HG02642 (cell line): Measurements from ENCODE around the gene KLK1.

ENCODE experiments used
- ATAC-seq: cut with Tn5 transposase; IDR thresholded peaks from one replicate; pipeline ENCODE4 v1.9.1; 2021; ENCODE audit warnings: mild to moderate bottlenecking; ENCODE audit not compliant: unreplicated experiment, poor library complexity

The KLK1 gene

DNA sequence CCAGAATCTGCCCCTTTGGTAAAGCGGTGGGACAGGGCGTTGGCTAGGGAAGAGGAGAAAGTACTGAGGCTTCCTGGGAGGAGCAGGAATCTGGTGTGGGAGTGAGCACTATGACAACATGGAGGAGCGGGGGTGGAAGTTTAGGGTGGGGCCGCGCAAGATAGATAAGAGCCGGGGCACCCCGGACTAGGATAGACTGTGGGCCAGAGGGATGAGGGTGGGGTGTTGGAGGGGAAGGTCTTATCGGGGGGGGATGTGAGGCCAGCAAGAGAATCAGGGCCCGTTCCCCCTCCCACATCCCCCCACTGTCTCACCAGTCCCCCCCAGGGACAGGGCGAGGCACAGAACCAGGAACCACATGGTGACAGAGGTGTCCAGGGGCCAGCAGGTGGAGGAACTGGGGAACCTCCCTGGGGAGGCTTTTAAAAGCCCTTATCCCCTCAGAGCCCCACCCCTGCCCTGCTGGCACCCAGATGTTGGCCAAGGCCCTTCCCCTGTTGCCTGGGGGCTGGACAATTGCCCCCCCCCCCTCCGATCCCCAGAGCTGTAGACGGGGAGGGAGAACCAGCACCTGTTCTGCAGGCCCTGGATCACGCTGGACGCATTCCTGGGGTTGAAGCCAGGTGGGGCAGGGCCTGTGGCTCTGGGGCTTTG lies at the start of gene KLK1:
Gene KLK1 (minus strand): TSS at position 399 of the 654 bp plus-strand sequence. CDS start 39 bp downstream, at position 360.
- ATAC-seq, result no peak

- ATAC-seq, result no peak
Observed at GRCh38 chr19:50873056-50873455, 49.5 kb upstream of the KLK1 start, which contains the start of gene KLK2. TSS of gene KLK2 (plus strand) at chr19:50873439. CDS start at chr19:50873474, 35 bp downstream.

DNA sequence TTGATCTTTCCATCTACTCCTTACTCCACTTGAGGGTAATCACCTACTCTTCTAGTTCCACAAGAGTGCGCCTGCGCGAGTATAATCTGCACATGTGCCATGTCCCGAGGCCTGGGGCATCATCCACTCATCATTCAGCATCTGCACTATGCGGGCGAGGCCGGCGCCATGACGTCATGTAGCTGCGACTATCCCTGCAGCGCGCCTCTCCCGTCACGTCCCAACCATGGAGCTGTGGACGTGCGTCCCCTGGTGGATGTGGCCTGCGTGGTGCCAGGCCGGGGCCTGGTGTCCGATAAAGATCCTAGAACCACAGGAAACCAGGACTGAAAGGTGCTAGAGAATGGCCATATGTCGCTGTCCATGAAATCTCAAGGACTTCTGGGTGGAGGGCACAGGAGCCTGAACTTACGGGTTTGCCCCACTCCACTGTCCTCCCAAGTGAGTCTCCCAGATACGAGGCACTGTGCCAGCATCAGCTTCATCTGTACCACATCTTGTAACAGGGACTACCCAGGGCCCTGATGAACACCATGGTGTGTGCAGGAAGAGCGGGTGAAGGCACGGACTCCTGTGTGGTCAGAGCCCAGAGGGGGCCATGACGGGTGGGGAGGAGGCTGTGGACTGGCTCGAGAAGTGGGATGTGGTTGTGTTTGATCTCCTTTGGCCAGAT lies 47.0 kb upstream of the KLK1 start:
- no peak for ATAC-seq

- ATAC-seq, result no peak
Observed at GRCh38 chr19:50869479-50869878, 45.9 kb upstream of the KLK1 start.

GRCh38 chr19:50861496-50862286 lies 38.1 kb upstream of the KLK1 start:
- no peak for ATAC-seq

- ATAC-seq, result no peak
Observed at GRCh38 chr19:50861010-50861409, 37.4 kb upstream of the KLK1 start.

- no peak for ATAC-seq
Observed at GRCh38 chr19:50859849-50860248, 36.3 kb upstream of the KLK1 start.

- no peak for ATAC-seq
Observed at GRCh38 chr19:50858886-50859285, 35.3 kb upstream of the KLK1 start.

DNA sequence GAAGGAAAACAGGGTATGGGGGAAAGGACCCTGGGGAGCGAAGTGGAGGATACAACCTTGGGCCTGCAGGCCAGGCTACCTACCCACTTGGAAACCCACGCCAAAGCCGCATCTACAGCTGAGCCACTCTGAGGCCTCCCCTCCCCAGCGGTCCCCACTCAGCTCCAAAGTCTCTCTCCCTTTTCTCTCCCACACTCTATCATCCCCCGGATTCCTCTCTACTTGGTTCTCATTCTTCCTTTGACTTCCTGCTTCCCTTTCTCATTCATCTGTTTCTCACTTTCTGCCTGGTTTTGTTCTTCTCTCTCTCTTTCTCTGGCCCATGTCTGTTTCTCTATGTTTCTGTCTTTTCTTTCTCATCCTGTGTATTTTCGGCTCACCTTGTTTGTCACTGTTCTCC lies 33.8 kb upstream of the KLK1 start:
- ATAC-seq, result no peak

DNA sequence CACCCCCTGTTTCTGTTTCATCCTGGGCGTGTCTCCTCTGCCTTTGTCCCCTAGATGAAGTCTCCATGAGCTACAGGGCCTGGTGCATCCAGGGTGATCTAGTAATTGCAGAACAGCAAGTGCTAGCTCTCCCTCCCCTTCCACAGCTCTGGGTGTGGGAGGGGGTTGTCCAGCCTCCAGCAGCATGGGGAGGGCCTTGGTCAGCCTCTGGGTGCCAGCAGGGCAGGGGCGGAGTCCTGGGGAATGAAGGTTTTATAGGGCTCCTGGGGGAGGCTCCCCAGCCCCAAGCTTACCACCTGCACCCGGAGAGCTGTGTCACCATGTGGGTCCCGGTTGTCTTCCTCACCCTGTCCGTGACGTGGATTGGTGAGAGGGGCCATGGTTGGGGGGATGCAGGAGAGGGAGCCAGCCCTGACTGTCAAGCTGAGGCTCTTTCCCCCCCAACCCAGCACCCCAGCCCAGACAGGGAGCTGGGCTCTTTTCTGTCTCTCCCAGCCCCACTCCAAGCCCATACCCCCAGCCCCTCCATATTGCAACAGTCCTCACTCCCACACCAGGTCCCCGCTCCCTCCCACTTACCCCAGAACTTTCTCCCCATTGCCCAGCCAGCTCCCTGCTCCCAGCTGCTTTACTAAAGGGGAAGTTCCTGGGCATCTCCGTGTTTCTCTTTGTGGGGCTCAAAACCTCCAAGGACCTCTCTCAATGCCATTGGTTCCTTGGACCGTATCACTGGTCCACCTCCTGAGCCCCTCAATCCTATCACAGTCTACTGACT lies 31.2 kb upstream of the KLK1 start, which contains the start of gene KLK3:
Gene KLK3 (plus strand): TSS at position 280 of the 775 bp plus-strand sequence. CDS start 41 bp downstream, at position 321.
- no peak for ATAC-seq

DNA sequence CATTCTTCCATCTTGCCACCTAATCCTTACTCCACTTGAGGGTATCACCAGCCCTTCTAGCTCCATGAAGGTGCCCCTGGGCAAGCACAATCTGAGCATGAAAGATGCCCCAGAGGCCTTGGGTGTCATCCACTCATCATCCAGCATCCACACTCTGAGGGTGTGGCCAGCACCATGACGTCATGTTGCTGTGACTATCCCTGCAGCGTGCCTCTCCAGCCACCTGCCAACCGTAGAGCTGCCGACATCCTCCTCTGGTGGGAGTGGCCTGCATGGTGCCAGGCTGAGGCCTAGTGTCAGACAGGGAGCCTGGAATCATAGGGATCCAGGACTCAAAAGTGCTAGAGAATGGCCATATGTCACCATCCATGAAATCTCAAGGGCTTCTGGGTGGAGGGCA lies 28.0 kb upstream of the KLK1 start:
- ATAC-seq, result no peak

DNA sequence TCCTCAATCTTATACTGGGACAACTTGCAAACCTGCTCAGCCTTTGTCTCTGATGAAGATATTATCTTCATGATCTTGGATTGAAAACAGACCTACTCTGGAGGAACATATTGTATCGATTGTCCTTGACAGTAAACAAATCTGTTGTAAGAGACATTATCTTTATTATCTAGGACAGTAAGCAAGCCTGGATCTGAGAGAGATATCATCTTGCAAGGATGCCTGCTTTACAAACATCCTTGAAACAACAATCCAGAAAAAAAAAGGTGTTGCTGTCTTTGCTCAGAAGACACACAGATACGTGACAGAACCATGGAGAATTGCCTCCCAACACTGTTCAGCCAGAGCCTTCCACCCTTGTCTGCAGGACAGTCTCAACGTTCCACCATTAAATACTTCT lies 27.2 kb upstream of the KLK1 start:
- no peak for ATAC-seq

DNA sequence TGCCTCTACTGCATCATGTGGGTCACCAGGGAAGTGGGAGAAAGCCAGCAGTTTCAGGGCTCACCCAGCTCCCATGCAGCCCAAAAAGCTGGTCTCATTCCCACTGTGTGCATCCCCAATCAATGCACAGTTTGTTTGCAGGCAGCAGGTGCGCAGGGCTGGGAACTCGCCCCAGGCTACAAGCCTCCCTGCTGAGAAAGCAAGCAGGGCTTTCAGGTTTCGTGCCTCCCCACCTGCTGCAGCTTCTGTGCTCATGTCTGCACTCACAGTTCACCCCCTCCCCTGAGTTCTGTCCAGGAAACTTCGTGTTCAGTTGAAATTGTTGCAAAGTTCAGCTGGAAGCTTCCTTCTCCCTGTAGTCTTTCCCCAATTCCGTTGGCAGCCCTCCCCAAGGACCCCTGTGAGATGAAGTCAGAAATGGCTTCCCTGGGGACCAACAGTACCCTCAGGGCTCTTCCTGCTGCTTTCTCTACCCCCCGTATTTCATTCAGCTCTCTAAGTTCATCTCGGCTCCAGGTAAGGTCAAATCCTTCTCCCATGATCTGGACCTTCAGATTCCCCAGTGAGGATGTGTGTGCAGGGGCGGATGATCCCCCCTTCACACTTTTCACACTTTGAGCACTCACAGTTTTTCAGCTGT lies 20.8 kb upstream of the KLK1 start:
- no peak for ATAC-seq

- ATAC-seq, result no peak
Observed at GRCh38 chr19:50843701-50844221, 20.2 kb upstream of the KLK1 start.

GRCh38 chr19:50843205-50843604 lies 19.6 kb upstream of the KLK1 start:
- ATAC-seq, result no peak

DNA sequence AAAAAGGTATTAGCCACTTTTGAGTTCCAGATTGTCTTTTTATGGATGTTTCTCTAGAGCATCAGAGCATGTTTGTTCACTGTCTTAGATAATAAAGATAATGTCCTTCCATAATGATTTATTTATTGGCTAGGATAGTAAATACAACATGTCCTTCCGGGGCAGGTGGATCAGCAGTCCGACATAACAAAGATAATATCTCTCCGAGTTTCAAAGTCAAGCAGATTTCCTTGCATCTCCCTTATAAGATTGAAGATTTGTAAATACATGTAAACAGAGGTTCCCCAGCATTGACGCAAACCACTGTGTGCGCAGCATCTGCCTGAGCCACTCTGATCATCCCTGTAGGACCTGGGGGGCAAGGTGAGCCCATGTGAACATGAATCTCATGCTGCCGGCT lies 18.5 kb upstream of the KLK1 start:
- ATAC-seq, result no peak

DNA sequence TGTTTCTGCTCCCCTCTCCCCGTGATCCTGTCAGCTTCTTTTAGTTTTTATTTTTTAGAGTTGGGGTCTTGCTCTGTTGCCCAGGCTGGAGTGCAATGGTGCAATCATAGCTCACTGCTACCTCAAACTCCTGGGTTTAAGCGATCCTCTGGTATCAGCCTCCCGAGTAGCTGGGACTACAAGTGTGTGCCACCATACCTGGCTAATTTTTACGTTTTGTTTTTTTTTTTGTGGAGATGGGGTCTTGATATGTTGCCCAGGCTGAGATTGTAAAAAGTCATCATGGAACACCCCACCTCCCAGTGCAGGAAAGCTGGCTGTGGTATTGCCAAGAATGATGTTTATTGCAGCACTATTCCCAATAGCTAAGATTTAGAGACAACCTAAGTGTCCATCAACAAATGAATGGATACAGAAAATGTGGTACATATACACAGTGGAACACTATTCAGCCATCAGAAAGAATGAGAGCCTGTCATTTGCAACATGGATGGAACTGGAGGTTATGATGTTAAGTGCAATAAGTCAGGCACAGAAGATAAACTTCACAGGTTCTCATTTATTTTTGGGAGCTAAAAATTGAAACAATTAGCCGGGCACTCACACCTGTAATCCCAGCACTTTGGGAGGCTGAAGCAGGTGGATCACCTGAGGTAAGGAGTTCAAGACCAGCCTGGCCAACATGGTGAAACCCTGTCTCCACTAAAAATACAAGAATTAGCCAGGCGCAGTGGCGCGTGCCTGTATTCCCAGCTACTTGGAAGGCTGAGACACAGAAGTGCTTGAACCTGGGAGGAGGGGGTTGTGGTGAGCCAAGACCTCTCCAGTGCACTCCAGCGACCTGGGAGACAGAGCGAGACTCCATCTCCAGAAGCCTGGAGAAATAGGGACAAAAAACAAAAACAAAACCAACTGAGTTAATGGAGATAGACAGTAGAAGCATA lies 16.4 kb upstream of the KLK1 start:
- no peak for ATAC-seq

DNA sequence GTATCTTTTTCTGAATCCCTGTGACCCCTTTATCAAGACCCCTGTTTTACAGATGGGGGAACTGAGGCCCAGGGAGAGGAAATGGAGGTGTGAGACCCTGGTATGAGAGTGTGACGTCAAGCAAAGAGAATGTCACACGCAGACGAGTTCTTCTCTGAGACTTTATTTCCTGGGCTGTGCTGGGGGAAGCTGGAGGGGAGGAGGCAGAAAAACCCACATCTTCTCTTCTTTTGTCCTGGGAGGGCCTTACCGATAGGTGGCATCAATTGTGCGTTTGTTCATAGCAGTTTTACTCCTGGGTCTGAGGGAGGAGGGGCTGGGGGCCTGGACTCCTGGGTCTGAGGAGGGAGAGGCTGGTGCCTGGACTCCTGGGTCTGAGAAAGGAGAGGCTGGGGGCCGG lies 14.7 kb upstream of the KLK1 start:
- ATAC-seq, result no peak

GRCh38 chr19:50837300-50837699 lies 13.7 kb upstream of the KLK1 start:
- ATAC-seq, result no peak
